ENCODE measurements around the gene TMEM247.

The TMEM247 gene

DNA sequence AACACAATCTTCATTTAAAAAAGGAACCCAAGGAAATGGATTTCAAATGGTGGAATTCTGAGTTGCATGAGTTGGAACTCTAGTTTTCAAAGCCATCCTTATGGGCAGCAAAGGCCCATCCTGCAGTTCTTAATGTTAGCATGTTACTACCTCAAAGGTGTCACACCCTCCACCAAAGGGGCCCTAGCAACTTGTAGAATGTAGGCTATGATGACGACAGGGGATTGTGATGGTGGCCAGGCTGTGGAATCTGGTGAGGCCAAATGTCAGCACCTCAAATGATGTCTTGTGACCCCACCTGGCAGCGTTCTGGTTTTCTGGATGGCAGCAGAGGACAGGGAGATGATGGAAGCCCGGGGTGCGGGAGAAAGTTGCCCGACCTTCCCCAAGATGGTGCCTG is at the start of gene TMEM247:
TMEM247 (plus strand) TSS at position 301 of the 400 bp plus-strand sequence.
- Histone ChIP-seq H3K4me3 (ENCODE audit: low read depth in 1 of 5, low read length in 5 of 5) (no peak within 1 kb of the TSS), H3K4me1 (ENCODE audit: control insufficient read depth in 5 of 5, insufficient read depth in 5 of 5, low read length in 5 of 5) (no peaks in the 10 kb centered on the region), H3K36me3 (ENCODE audit: control insufficient read depth in 5 of 5, insufficient read depth in 5 of 5, low read length in 5 of 5) (no peaks in the 10 kb centered on the region), H3K9me3 (ENCODE audit: control insufficient read depth in 5 of 5, low read length in 5 of 5) (no peaks in the 10 kb centered on the region), H3K27ac (ENCODE audit: low read depth, low read length) (no peak within 1 kb of the TSS), H3K9ac (ENCODE audit: low read length in 5 of 5) (no peak within 1 kb of the TSS), H3K27me3 (ENCODE audit: control insufficient read depth in 5 of 5, insufficient read depth in 4 of 5, low read length in 5 of 5) (no peaks in the 10 kb centered on the region)

DNA sequence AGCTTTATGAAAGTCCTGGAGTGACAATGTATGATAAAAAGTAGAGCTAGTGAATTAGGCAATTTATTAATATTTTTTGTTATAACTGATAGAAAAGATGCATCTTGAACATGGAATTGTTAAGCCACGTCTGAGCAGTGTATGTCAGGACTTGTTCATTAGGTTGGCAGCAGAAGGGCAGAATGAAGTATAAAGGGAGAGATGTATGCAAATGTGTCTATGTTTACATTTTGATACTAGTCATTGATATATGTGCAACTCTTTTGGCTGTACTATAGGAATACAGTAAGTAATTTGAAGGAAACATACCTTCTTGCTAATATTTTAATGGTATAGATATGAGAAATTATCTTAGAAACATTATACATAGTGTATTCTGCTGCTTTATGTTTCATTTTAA is 49.0 kb upstream of the TMEM247 start:
- Histone ChIP-seq H3K4me3 (ENCODE audit: low read depth in 1 of 5, low read length in 5 of 5) (no peak overlapping the region), H3K27ac (ENCODE audit: low read depth, low read length) (no peak overlapping the region), H3K27me3 (ENCODE audit: control insufficient read depth in 5 of 5, insufficient read depth in 4 of 5, low read length in 5 of 5) (no peaks in the 10 kb centered on the region), H3K36me3 (ENCODE audit: control insufficient read depth in 5 of 5, insufficient read depth in 5 of 5, low read length in 5 of 5) (no peaks in the 10 kb centered on the region), H3K4me1 (ENCODE audit: control insufficient read depth in 5 of 5, insufficient read depth in 5 of 5, low read length in 5 of 5) (no peaks in the 10 kb centered on the region), H3K9me3 (ENCODE audit: control insufficient read depth in 5 of 5, low read length in 5 of 5) (no peaks in the 10 kb centered on the region), H3K9ac (ENCODE audit: low read length in 5 of 5) (no peak overlapping the region)

DNA sequence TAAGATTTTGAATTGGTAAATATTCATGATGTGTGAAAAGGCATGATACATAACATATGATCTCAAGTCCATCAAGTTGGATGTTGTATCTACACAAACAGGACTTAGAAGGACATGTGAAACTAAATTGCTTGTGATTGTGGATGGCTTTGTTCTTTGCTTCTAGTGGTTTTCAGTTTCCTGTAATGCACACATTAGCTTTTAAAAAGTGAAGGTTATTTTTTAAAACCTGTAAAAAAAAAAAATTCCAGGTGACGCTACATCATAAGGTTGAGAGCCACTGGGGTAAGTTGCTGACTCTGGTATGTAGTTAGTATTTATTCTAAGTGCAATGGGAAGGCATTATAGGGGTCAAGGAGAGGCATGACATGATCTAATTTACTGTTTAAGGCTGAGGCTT is 48.4 kb upstream of the TMEM247 start:
- Histone ChIP-seq H3K36me3 (ENCODE audit: control insufficient read depth in 5 of 5, insufficient read depth in 5 of 5, low read length in 5 of 5) (no peaks in the 10 kb centered on the region), H3K27me3 (ENCODE audit: control insufficient read depth in 5 of 5, insufficient read depth in 4 of 5, low read length in 5 of 5) (no peaks in the 10 kb centered on the region), H3K9ac (ENCODE audit: low read length in 5 of 5) (no peak overlapping the region), H3K4me1 (ENCODE audit: control insufficient read depth in 5 of 5, insufficient read depth in 5 of 5, low read length in 5 of 5) (peaks cover 0 to 3% (median 0%) of the 10 kb centered on the region in 5 donors), H3K4me3 (ENCODE audit: low read depth in 1 of 5, low read length in 5 of 5) (no peak overlapping the region), H3K27ac (ENCODE audit: low read depth, low read length) (no peak overlapping the region), H3K9me3 (ENCODE audit: control insufficient read depth in 5 of 5, low read length in 5 of 5) (no peaks in the 10 kb centered on the region)

DNA sequence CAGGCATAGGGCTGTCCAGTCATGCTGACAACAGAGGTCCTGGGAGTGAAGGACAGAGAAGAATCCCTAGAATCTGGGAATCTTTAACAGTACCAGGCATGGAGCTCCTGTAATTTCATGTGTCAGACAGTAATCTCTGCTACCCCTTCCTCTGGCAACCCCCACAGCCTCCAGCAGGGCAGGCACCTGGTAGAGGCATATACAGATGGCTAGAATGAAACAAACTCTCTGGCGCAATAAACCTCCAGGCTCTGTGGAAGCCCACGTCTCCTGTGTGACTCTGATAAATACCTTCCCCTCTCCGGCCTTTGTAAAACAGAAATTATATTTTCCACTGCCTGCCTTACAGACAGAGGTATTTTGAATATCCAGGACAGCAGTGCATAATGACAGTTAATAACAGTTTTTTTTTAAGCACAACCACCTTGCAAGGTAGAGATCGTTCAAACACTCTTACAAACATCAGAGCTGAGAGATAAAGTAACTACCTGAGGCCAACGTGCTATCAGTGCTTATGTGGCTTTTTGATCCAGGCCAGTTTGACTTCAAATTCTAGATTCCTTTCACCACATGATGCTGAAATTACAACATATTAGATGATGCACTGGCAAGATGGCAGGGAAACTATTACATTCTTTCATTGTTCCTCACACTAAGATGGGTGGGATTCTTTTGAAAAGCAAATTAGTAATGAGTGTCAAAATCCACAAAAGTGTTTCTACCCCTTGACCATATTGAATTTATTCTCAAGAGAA is 47.7 kb upstream of the TMEM247 start:
- Histone ChIP-seq H3K4me1 (ENCODE audit: control insufficient read depth in 5 of 5, insufficient read depth in 5 of 5, low read length in 5 of 5) (peaks cover 0 to 3% (median 0%) of the 10 kb centered on the region in 5 donors), H3K9ac (ENCODE audit: low read length in 5 of 5) (no peak overlapping the region), H3K27me3 (ENCODE audit: control insufficient read depth in 5 of 5, insufficient read depth in 4 of 5, low read length in 5 of 5) (no peaks in the 10 kb centered on the region), H3K9me3 (ENCODE audit: control insufficient read depth in 5 of 5, low read length in 5 of 5) (no peaks in the 10 kb centered on the region), H3K4me3 (ENCODE audit: low read depth in 1 of 5, low read length in 5 of 5) (no peak overlapping the region), H3K27ac (ENCODE audit: low read depth, low read length) (no peak overlapping the region), H3K36me3 (ENCODE audit: control insufficient read depth in 5 of 5, insufficient read depth in 5 of 5, low read length in 5 of 5) (no peaks in the 10 kb centered on the region)

DNA sequence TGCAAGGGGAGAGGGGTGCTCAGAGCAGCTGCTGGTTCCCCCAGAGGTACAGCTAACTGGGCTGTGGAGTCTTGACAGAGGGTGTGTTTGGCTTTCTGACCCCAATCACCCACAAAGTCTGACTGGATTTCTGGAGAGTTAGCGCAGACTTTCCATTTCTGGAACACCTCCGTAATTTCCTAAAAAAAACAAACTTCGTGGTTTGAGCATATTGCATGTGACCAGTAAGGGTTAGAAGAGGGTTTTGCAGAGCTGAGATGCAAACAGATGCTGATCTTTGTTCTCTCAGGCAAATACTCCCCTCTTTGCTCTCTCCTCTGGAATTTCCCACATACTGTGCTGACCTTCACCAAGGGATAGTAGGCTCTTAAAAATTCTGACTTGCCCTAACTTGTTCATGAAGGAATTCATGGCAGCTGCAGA is 44.5 kb upstream of the TMEM247 start:
- Histone ChIP-seq H3K9ac (ENCODE audit: low read length in 5 of 5) (no peak overlapping the region), H3K27ac (ENCODE audit: low read depth, low read length) (no peak overlapping the region), H3K27me3 (ENCODE audit: control insufficient read depth in 5 of 5, insufficient read depth in 4 of 5, low read length in 5 of 5) (no peaks in the 10 kb centered on the region), H3K36me3 (ENCODE audit: control insufficient read depth in 5 of 5, insufficient read depth in 5 of 5, low read length in 5 of 5) (no peaks in the 10 kb centered on the region), H3K4me3 (ENCODE audit: low read depth in 1 of 5, low read length in 5 of 5) (no peak overlapping the region), H3K9me3 (ENCODE audit: control insufficient read depth in 5 of 5, low read length in 5 of 5) (no peaks in the 10 kb centered on the region), H3K4me1 (ENCODE audit: control insufficient read depth in 5 of 5, insufficient read depth in 5 of 5, low read length in 5 of 5) (peaks cover 0 to 3% (median 0%) of the 10 kb centered on the region in 5 donors)

DNA sequence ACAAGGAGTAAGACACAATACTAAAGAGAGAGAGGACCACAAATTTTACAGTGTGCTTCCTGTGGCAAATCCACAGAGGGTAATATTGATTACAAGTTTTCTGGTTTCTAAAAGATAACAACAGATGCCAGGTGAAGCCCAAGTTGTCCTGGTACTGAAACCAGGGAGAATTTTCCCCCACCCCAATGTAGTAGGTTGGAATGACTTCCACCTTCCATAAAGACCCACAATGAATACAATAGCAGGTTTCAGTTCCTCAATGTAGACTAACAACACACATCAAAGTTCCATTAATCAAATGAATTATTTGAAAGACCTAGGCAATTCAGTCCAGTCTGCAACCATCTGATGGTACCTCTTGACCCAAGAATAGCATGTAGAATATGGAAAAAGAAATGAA is 44.0 kb upstream of the TMEM247 start:
- Histone ChIP-seq H3K27ac (ENCODE audit: low read depth, low read length) (no peak overlapping the region), H3K4me3 (ENCODE audit: low read depth in 1 of 5, low read length in 5 of 5) (no peak overlapping the region)

DNA sequence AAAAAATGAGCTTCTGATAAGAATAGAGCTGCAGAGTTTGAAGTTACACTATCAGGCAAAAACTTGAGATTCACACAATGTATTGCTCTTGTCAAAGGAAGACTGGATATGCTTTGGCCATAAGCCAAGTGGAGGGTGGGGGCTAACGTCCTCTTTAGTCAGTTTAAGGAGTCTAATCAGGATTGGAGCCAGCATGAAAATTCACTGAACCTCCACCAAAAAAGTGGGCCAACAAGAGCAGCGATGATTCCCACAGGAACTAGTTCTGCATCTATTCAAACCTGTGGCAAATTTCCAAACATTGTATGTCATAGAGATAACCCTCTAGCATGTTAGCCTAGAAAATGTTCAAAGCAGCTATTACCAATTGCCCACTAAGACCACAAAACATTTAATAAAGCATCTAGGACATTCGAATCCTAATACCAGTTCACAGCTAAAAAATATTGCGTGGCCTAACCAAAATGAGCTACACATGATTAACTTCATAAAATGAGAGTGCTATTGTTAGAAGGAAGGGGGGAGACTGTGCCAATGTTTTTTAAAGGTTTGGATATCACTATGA is 43.5 kb upstream of the TMEM247 start:
- no peaks in the 10 kb centered on the region for H3K9me3 ChIP-seq (ENCODE audit: control insufficient read depth in 5 of 5, low read length in 5 of 5)
- H3K27me3 ChIP-seq (ENCODE audit: control insufficient read depth in 5 of 5, insufficient read depth in 4 of 5, low read length in 5 of 5): no peaks in the 10 kb centered on the region
- H3K4me1 ChIP-seq (ENCODE audit: control insufficient read depth in 5 of 5, insufficient read depth in 5 of 5, low read length in 5 of 5): peaks cover 0 to 3% (median 0%) of the 10 kb centered on the region in 5 donors
- H3K4me3 ChIP-seq (ENCODE audit: low read depth in 1 of 5, low read length in 5 of 5): no peak overlapping the region
- H3K36me3 ChIP-seq (ENCODE audit: control insufficient read depth in 5 of 5, insufficient read depth in 5 of 5, low read length in 5 of 5): no peaks in the 10 kb centered on the region
- H3K27ac ChIP-seq (ENCODE audit: low read depth, low read length): no peak overlapping the region
- no peak overlapping the region for H3K9ac ChIP-seq (ENCODE audit: low read length in 5 of 5)

More for the DNA sequence above, 44.0 kb upstream of the TMEM247 start:
- H3K9ac ChIP-seq (ENCODE audit: low read length in 5 of 5): no peak overlapping the region
- no peaks in the 10 kb centered on the region for H3K36me3 ChIP-seq (ENCODE audit: control insufficient read depth in 5 of 5, insufficient read depth in 5 of 5, low read length in 5 of 5)
- H3K4me1 ChIP-seq (ENCODE audit: control insufficient read depth in 5 of 5, insufficient read depth in 5 of 5, low read length in 5 of 5): peaks cover 0 to 3% (median 0%) of the 10 kb centered on the region in 5 donors
- H3K9me3 ChIP-seq (ENCODE audit: control insufficient read depth in 5 of 5, low read length in 5 of 5): no peaks in the 10 kb centered on the region
- H3K27me3 ChIP-seq (ENCODE audit: control insufficient read depth in 5 of 5, insufficient read depth in 4 of 5, low read length in 5 of 5): no peaks in the 10 kb centered on the region

DNA sequence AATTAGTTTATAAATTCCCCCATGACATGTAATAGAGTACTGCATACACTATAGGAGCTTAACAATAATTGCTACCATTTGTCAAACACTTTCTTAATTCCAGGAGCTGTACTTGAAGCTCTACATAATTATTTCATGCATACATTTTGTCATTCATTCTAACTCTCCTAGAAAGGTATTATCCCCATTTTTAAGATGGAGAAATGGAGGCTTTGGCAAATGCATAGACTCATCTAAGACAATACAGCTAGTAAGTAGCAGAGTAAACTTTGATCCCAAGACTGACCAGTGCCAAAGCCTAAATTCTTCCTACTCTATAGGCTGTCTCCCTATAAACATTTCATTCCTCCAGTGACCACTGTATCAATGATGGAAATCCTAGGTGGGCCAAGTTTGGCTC is 42.6 kb upstream of the TMEM247 start:
- H3K27me3 ChIP-seq (ENCODE audit: control insufficient read depth in 5 of 5, insufficient read depth in 4 of 5, low read length in 5 of 5): no peaks in the 10 kb centered on the region

DNA sequence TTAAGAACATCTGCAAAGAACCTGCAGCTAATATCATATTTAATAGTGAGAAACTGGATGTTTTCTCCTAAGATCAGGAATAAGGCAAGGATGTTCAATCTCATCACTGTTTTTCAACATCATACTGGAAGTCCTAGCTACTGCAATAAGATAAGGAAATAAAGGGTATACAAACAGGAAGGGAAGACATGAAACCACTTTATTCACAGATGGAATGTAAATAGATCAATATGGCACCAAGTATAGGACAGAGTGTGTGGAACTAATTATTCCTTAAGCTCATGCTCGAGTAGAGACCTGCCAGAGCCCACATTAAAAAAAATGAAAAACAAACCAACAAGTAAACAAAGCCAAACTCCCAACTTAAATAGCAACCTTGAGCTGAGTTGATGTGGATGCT is 41.3 kb upstream of the TMEM247 start:
- Histone ChIP-seq H3K9ac (ENCODE audit: low read length in 5 of 5) (no peak overlapping the region), H3K27ac (ENCODE audit: low read depth, low read length) (no peak overlapping the region), H3K27me3 (ENCODE audit: control insufficient read depth in 5 of 5, insufficient read depth in 4 of 5, low read length in 5 of 5) (no peaks in the 10 kb centered on the region)

More for the DNA sequence above, 42.6 kb upstream of the TMEM247 start:
- Histone ChIP-seq H3K9ac (ENCODE audit: low read length in 5 of 5) (no peak overlapping the region), H3K4me3 (ENCODE audit: low read depth in 1 of 5, low read length in 5 of 5) (no peak overlapping the region), H3K36me3 (ENCODE audit: control insufficient read depth in 5 of 5, insufficient read depth in 5 of 5, low read length in 5 of 5) (no peaks in the 10 kb centered on the region), H3K4me1 (ENCODE audit: control insufficient read depth in 5 of 5, insufficient read depth in 5 of 5, low read length in 5 of 5) (peaks cover 0 to 3% (median 0%) of the 10 kb centered on the region in 5 donors), H3K27ac (ENCODE audit: low read depth, low read length) (no peak overlapping the region), H3K9me3 (ENCODE audit: control insufficient read depth in 5 of 5, low read length in 5 of 5) (no peaks in the 10 kb centered on the region)

DNA sequence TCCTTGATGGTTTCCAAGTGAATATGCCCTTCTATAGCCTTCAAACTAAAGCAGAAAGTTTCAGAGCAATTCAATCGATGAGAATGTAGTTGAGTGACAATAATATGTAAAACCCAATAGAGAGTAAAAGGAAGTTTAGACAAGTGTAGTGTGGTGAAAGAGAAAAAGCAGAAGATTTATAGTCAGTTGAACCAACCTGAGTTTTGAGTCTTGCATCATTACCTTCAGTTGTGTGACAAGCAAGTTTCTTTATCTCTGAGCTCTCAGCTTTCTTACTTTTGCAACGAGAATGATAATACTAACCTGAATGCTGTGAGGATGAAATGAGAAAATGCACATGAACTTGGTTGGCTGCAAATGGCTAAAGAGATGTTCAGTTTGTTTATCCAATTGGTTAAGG is 40.6 kb upstream of the TMEM247 start:
- H3K9me3 ChIP-seq (ENCODE audit: control insufficient read depth in 5 of 5, low read length in 5 of 5): no peaks in the 10 kb centered on the region
- H3K27me3 ChIP-seq (ENCODE audit: control insufficient read depth in 5 of 5, insufficient read depth in 4 of 5, low read length in 5 of 5): no peaks in the 10 kb centered on the region
- peaks cover 0 to 3% (median 0%) of the 10 kb centered on the region in 5 donors for H3K4me1 ChIP-seq (ENCODE audit: control insufficient read depth in 5 of 5, insufficient read depth in 5 of 5, low read length in 5 of 5)
- no peak overlapping the region for H3K27ac ChIP-seq (ENCODE audit: low read depth, low read length)
- no peak overlapping the region for H3K9ac ChIP-seq (ENCODE audit: low read length in 5 of 5)
- H3K4me3 ChIP-seq (ENCODE audit: low read depth in 1 of 5, low read length in 5 of 5): no peak overlapping the region
- no peaks in the 10 kb centered on the region for H3K36me3 ChIP-seq (ENCODE audit: control insufficient read depth in 5 of 5, insufficient read depth in 5 of 5, low read length in 5 of 5)

More for the DNA sequence above, 41.3 kb upstream of the TMEM247 start:
- Histone ChIP-seq H3K4me3 (ENCODE audit: low read depth in 1 of 5, low read length in 5 of 5) (no peak overlapping the region), H3K9me3 (ENCODE audit: control insufficient read depth in 5 of 5, low read length in 5 of 5) (no peaks in the 10 kb centered on the region), H3K4me1 (ENCODE audit: control insufficient read depth in 5 of 5, insufficient read depth in 5 of 5, low read length in 5 of 5) (peaks cover 0 to 3% (median 0%) of the 10 kb centered on the region in 5 donors), H3K36me3 (ENCODE audit: control insufficient read depth in 5 of 5, insufficient read depth in 5 of 5, low read length in 5 of 5) (no peaks in the 10 kb centered on the region)
